K562 (cell line): Measurements from ENCODE around the gene MAP3K19. TPM values are rescaled to one million over a fixed set of nuclear protein-coding genes. Genes with fewer than 3 reads are reported as not detected.
A peak's percentile ranks its signal among the peaks of the same experiment; 100 is the strongest.

Source experiments
- CBX2 ChIP-seq: fragments of 200-600 bp; sonication (generic); IDR thresholded peaks from one replicate; pipeline ENCODE4 v1.6.1; 2012; ENCODE audit warnings: mild to moderate bottlenecking, low read length, inconsistent platforms; ENCODE audit not compliant: insufficient read depth, poor library complexity, severe bottlenecking
- EP300 ChIP-seq: IDR thresholded peaks from 2 replicates; pipeline ENCODE4 v1.6.1; 2012; ENCODE audit warnings: low read length, improper control_type of control experiment
- FOXP1 ChIP-seq: sonication (generic); formaldehyde crosslinking; IDR thresholded peaks from 2 replicates; pipeline ENCODE4 v1.8.0; 2022; ENCODE audit warnings: mild to moderate bottlenecking, missing genetic modification reagents
- GMEB1 ChIP-seq: fragments of 250-450 bp; sonication (Bioruptor Pico); IDR thresholded peaks from 2 replicates; pipeline ENCODE4 v1.4.0; 2020; ENCODE audit warnings: mild to moderate bottlenecking
- HDAC3 ChIP-seq: fragments of 450-650 bp; IDR thresholded peaks from 2 replicates; pipeline ENCODE4 v1.6.1; 2018; ENCODE audit warnings: borderline replicate concordance, mild to moderate bottlenecking, moderate library complexity; ENCODE audit not compliant: partially characterized antibody
- HSF4 ChIP-seq: fragments of 250-450 bp; sonication (Bioruptor Pico); IDR thresholded peaks from 2 replicates; pipeline ENCODE4 v2.1.2; 2022; ENCODE audit warnings: mild to moderate bottlenecking, moderate library complexity, borderline replicate concordance
- KDM2B ChIP-seq: fragments of 250-450 bp; sonication (Bioruptor Pico); IDR thresholded peaks from 2 replicates; pipeline ENCODE4 v1.8.0; 2021; ENCODE audit warnings: mild to moderate bottlenecking, moderate library complexity
- MAX ChIP-seq: sonication (generic); formaldehyde crosslinking; IDR thresholded peaks from 2 replicates; pipeline ENCODE4 v1.9.0; 2022; ENCODE audit warnings: mild to moderate bottlenecking, missing genetic modification reagents
- POU5F1 ChIP-seq: fragments of 150-350 bp; IDR thresholded peaks from 2 replicates; pipeline ENCODE4 v1.6.1; 2014; ENCODE audit warnings: borderline replicate concordance, low read length, low read depth, mild to moderate bottlenecking; ENCODE audit not compliant: partially characterized antibody
- SRSF3 ChIP-seq: fragments of 200-400 bp; formaldehyde crosslinking; IDR thresholded peaks from 2 replicates; pipeline ENCODE4 v1.6.1; 2016; ENCODE audit warnings: mild to moderate bottlenecking, low read length, moderate library complexity; ENCODE audit not compliant: insufficient read depth
- STAT5A ChIP-seq: IDR thresholded peaks from 2 replicates; pipeline ENCODE4 v1.6.1; 2012; ENCODE audit warnings: low read length, inconsistent platforms, borderline replicate concordance
- THRB ChIP-seq: fragments of 450-650 bp; formaldehyde crosslinking; conservative IDR thresholded peaks from 2 replicates; pipeline ENCODE4 v1.4.0; 2022; ENCODE audit warnings: mild to moderate bottlenecking, missing genetic modification characterization
- ZKSCAN8 ChIP-seq: fragments of 200-800 bp; sonication (Bioruptor generic); IDR thresholded peaks from 2 replicates; pipeline ENCODE4 v1.6.1; 2016; ENCODE audit warnings: missing genetic modification characterization, missing compliant biosample characterization
- ZNF282 ChIP-seq: sonication (generic); formaldehyde crosslinking; IDR thresholded peaks from 2 replicates; pipeline ENCODE4 v1.8.1; 2023; ENCODE audit warnings: missing genetic modification reagents
- ZNF445 ChIP-seq: fragments of 250-450 bp; sonication (Bioruptor Pico); IDR thresholded peaks from 2 replicates; pipeline ENCODE4 v1.4.0; 2020; ENCODE audit warnings: low read depth, mild to moderate bottlenecking, moderate library complexity
- polyA plus RNA-seq, 8 experiments: library from polyadenylated mRNA; depleted of rRNA in 4 of 8; stranded (reverse) in 5 of 8; unstranded in 3 of 8; fragments of >200 nt; fragmentation: Nextera tagmentation in 2 of 8; fragmentation: Illumina TruSeq in 1 of 8; extraction: Ambion mirVana in 2 of 8; extraction: Trizol in 1 of 8; gene quantifications; 2 replicates each; pipeline versions ENCODE4 v1.2.1 to v1.2.3, GENCODE V29; 2011 to 2014; ENCODE audit warnings: inconsistent platforms in 1 of 8, missing spikeins in 1 of 8
- total RNA-seq, 7 experiments: library from RNA; depleted of rRNA in 6 of 7; stranded (reverse); fragments of >200 nt in 6 of 7; fragmentation: Illumina TruSeq in 2 of 7; extraction: Trizol in 2 of 7; gene quantifications; 2 replicates each; pipeline versions ENCODE4 v1.2.1 to v1.2.3, GENCODE V29; 2011 to 2021; ENCODE audit warnings: low replicate concordance in 1 of 7
- TF ChIP-seq, protein P1 (sequence below), 3 experiments: IDR thresholded peaks in 2 of 3; conservative IDR thresholded peaks in 1 of 3; 2 replicates each; pipeline ENCODE4 v1.5.1; 2011 to 2012; ENCODE audit warnings: low read length in 3 of 3, mild to moderate bottlenecking in 3 of 3, control low read depth in 2 of 3, improper control_type of control experiment in 1 of 3, inconsistent platforms in 1 of 3, low read depth in 1 of 3, mixed read lengths in 1 of 3, moderate library complexity in 1 of 3; ENCODE audit not compliant: insufficient read depth in 2 of 3
- TF ChIP-seq, protein P2 (sequence below), 2 experiments: fragments of 450-650 bp in 1 of 2; sonication (generic) in 1 of 2; formaldehyde crosslinking in 1 of 2; IDR thresholded peaks in 1 of 2; conservative IDR thresholded peaks in 1 of 2; 2 replicates each; pipeline versions ENCODE4 v1.6.1 to v1.8.1; 2016 to 2023; ENCODE audit warnings: mild to moderate bottlenecking in 2 of 2, moderate library complexity in 2 of 2, inconsistent platforms in 1 of 2, missing genetic modification reagents in 1 of 2
- TF ChIP-seq, protein P3 (sequence below), 2 experiments: fragments of 450-650 bp; conservative IDR thresholded peaks; 2 replicates each; pipeline ENCODE4 v1.6.1; 2017; ENCODE audit warnings: mild to moderate bottlenecking in 2 of 2, moderate library complexity in 2 of 2

MAP3K19 gene
- total and polyA plus RNA-seq, 9 of the 15 experiments (the other 6 are each of a cell fraction or from before 2014, with no cell fraction given) = 0.29 TPM; not detected in 8

DNA sequence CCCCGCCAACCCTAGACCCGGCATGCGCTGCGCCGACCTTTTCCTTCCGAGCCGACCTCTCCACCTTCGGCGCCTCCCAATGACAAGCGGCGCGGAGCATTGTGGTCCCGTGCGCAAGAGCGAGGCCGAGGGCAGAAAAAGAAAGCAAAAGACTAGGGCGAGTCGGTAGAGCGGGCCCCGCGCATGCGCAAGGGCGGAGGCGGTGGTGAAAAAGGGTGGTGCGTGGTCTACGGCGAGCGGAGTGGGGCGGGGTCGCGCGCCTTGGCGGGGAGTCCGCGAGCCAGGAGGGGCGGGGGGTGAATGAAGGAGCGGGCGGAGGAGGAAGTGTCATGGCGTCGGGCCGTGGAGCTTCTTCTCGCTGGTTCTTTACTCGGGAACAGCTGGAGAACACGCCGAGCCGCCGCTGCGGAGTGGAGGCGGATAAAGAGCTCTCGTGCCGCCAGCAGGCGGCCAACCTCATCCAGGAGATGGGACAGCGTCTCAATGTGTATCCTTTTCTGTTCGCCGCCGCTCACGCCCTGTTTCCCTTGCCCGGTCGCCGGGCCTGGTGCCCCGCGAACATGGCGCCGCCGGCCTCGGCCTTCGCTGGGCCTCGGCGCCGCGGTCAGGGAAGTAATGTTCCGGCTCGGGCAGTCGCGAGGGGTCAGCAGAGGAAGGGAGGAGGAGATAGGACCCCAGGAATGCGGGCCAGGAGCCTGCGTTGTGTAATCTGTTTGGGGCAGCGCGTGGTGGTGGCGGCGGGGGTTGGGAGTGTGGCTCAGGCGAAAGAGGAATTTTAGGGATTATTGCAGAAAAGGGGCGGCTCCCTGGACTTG, 128.5 kb downstream of the MAP3K19 start, which contains the start of gene CCNT2 (continued):
- peak; percentile 76 for TF ChIP-seq GMEB1 (CRISPR knock-in tag)
- no peak for TF ChIP-seq EP300
- TF ChIP-seq, protein P1, sequence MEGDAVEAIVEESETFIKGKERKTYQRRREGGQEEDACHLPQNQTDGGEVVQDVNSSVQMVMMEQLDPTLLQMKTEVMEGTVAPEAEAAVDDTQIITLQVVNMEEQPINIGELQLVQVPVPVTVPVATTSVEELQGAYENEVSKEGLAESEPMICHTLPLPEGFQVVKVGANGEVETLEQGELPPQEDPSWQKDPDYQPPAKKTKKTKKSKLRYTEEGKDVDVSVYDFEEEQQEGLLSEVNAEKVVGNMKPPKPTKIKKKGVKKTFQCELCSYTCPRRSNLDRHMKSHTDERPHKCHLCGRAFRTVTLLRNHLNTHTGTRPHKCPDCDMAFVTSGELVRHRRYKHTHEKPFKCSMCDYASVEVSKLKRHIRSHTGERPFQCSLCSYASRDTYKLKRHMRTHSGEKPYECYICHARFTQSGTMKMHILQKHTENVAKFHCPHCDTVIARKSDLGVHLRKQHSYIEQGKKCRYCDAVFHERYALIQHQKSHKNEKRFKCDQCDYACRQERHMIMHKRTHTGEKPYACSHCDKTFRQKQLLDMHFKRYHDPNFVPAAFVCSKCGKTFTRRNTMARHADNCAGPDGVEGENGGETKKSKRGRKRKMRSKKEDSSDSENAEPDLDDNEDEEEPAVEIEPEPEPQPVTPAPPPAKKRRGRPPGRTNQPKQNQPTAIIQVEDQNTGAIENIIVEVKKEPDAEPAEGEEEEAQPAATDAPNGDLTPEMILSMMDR (IDR thresholded peaks at IDR 0.05 in 2 of 3, conservative IDR thresholded peaks at IDR 0.05 in 1 of 3; ENCODE audit: insufficient read depth in 2 of 3, low read depth in 1 of 3, low read length in 3 of 3) = no peak
- TF ChIP-seq CBX2 = no peak
- no peak for TF ChIP-seq ZNF282 (CRISPR knock-in tag)
- no peak for TF ChIP-seq THRB (CRISPR knock-in tag)
- TF ChIP-seq ZNF445 = no peak
- TF ChIP-seq MAX (CRISPR knock-in tag) = peak; percentile 60
- no peak for TF ChIP-seq HDAC3
- no peak for TF ChIP-seq KDM2B (CRISPR knock-in tag)
- TF ChIP-seq, protein P2, sequence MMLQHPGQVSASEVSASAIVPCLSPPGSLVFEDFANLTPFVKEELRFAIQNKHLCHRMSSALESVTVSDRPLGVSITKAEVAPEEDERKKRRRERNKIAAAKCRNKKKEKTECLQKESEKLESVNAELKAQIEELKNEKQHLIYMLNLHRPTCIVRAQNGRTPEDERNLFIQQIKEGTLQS (IDR thresholded peaks at IDR 0.05) = no peak
- TF ChIP-seq, protein P2 (CRISPR knock-in tag; conservative IDR thresholded peaks at IDR 0.05) = no peak; the same call in 1 of the 2 replicates
- TF ChIP-seq POU5F1 = peak; percentile 85
- peak; percentile 80; the same call in 1 of the 2 replicates for TF ChIP-seq SRSF3
- TF ChIP-seq ZKSCAN8 (CRISPR knock-in tag) = no peak
- no peak for TF ChIP-seq HSF4 (CRISPR knock-in tag)
- no peak; the same call in 1 of the 2 replicates for TF ChIP-seq STAT5A
- 0 out of 2 replicates have a peak, but pooled peaks have one; percentile 17 for TF ChIP-seq FOXP1
- TF ChIP-seq, protein P3, sequence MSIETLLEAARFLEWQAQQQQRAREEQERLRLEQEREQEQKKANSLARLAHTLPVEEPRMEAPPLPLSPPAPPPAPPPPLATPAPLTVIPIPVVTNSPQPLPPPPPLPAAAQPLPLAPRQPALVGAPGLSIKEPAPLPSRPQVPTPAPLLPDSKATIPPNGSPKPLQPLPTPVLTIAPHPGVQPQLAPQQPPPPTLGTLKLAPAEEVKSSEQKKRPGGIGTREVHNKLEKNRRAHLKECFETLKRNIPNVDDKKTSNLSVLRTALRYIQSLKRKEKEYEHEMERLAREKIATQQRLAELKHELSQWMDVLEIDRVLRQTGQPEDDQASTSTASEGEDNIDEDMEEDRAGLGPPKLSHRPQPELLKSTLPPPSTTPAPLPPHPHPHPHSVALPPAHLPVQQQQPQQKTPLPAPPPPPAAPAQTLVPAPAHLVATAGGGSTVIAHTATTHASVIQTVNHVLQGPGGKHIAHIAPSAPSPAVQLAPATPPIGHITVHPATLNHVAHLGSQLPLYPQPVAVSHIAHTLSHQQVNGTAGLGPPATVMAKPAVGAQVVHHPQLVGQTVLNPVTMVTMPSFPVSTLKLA (conservative IDR thresholded peaks at IDR 0.05) = peak; percentile 80 to 88
